ENCODE data around the gene SLC1A6.

DNA sequence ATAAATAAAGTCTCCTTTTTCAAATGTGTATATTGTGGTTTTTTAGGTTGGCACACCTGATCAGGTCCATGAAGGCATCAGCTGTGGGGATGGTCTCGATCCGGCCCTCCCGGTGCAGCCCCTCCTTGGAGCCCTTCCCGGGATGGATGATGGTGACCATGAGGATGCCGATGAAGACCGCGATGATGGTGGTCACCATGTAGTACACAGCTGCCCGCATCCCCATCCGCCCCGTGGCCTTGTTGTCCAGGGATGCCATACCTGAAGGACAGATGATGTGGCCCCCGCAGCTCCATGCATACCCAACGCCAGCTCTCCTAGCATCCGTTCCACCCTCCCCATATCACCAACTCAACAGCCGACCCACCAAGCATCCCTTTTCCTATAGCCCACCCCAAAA, 11.4 kb downstream of the SLC1A6 start:
- TF ChIP-seq, protein P1, sequence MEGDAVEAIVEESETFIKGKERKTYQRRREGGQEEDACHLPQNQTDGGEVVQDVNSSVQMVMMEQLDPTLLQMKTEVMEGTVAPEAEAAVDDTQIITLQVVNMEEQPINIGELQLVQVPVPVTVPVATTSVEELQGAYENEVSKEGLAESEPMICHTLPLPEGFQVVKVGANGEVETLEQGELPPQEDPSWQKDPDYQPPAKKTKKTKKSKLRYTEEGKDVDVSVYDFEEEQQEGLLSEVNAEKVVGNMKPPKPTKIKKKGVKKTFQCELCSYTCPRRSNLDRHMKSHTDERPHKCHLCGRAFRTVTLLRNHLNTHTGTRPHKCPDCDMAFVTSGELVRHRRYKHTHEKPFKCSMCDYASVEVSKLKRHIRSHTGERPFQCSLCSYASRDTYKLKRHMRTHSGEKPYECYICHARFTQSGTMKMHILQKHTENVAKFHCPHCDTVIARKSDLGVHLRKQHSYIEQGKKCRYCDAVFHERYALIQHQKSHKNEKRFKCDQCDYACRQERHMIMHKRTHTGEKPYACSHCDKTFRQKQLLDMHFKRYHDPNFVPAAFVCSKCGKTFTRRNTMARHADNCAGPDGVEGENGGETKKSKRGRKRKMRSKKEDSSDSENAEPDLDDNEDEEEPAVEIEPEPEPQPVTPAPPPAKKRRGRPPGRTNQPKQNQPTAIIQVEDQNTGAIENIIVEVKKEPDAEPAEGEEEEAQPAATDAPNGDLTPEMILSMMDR (conservative IDR thresholded peaks at IDR 0.05 in 1 of 2, IDR thresholded peaks at IDR 0.05 in 1 of 2; ENCODE audit: low read depth in 1 of 2, low read length in 2 of 2) = no peak
- TF ChIP-seq EZH2 (IDR thresholded peaks at IDR 0.05; ENCODE audit: low read length, missing control alignments) = no peak
